KOPT-K1 (cell line): ENCODE data around the gene ABCB8.
"Not testable (repeated sequence)": the region's sequence is repeated elsewhere in the genome, so short reads cannot be mapped to it uniquely, and the experiment has no call there.

Experiments used
- H3K27ac ChIP-seq: fragments of 200-600 bp; sonication (generic); 2 replicates; pipeline ENCODE4 v1.5.1; 2016; ENCODE audit warnings: antibody characterized with exemption, mild to moderate bottlenecking, low read depth, low read length; ENCODE audit not compliant: poor library complexity, severe bottlenecking
- H3K36me3 ChIP-seq: fragments of 200-600 bp; sonication (generic); 2 replicates; pipeline ENCODE4 v1.5.1; 2017; ENCODE audit warnings: antibody characterized with exemption, mild to moderate bottlenecking, low read length, moderate library complexity; ENCODE audit not compliant: insufficient read depth
- H3K9me3 ChIP-seq: fragments of 200-600 bp; sonication (generic); 2 replicates; pipeline ENCODE4 v1.5.1; 2017; ENCODE audit warnings: antibody characterized with exemption, low read length, mild to moderate bottlenecking; ENCODE audit not compliant: insufficient read depth, poor library complexity, severe bottlenecking

ABCB8 gene

DNA sequence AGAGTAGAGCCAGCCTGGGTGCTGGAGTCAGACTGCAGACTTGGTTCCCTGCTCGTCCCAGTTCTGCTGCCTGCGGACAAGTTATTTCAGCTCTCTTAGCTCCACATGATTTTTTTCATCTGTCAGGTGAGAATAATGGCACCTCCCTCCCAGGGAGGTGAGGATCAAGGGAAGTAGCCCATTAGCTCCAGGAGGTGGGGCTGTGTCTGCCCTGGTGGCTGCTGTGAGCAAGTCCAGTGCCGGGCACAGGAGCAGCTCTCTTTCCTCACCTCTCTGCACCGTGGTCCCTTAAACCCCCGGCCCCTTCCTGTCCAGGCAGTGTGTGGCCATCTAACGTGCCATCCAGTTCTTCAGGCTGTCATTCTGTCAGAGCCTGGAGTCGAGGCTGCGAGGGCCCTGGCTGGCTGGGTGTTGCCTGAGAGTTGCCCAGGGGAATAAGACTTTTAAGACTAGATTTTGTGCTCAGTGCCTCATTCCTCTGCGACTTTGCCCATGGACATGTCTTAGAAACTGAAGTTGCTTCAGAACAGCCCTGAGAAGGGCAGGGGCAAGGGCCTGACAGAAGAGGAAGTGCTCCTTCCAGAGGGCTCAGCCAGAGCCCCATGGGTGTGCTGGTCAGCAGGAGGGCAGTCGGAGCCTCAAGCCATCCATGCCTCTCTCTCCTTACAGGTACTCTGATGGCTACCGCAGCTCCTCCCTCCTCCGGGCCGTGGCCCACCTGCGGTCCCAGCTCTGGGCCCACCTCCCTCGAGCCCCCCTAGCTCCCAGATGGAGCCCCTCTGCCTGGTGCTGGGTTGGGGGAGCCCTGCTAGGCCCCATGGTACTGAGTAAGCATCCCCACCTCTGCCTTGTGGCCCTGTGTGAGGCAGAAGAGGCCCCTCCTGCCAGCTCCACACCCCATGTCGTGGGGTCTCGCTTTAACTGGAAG, 5.0 kb downstream of the ABCB8 start:
- no peaks in the 10 kb centered on the region for H3K9me3 ChIP-seq
- H3K27ac ChIP-seq = no peak overlapping the region
- H3K36me3 ChIP-seq = peaks cover 52% of the 10 kb centered on the region; the same call in 1 of the 2 replicates

DNA sequence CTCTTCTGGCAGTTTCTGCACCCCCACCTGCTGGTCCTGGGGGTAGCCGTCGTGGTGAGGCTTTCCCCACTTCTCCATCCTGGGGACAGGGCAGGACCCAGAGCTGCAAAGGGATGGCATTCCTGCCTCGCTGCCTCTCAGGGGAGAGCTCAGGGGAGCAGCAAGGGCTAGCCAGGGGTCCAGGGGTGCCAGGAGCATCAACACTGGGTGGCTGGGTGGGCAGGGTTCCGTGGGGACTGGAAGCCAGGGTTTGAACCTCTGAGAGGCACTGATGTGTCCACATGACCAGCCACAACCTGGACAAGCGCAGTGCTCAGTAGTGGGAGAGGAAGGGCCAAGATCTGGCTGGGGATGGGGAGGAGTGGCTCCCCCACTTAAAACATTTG, 5.6 kb downstream of the ABCB8 start:
- no peaks in the 10 kb centered on the region for H3K9me3 ChIP-seq
- no peak overlapping the region for H3K27ac ChIP-seq
- H3K36me3 ChIP-seq = peaks cover 52% of the 10 kb centered on the region; the same call in 1 of the 2 replicates

DNA sequence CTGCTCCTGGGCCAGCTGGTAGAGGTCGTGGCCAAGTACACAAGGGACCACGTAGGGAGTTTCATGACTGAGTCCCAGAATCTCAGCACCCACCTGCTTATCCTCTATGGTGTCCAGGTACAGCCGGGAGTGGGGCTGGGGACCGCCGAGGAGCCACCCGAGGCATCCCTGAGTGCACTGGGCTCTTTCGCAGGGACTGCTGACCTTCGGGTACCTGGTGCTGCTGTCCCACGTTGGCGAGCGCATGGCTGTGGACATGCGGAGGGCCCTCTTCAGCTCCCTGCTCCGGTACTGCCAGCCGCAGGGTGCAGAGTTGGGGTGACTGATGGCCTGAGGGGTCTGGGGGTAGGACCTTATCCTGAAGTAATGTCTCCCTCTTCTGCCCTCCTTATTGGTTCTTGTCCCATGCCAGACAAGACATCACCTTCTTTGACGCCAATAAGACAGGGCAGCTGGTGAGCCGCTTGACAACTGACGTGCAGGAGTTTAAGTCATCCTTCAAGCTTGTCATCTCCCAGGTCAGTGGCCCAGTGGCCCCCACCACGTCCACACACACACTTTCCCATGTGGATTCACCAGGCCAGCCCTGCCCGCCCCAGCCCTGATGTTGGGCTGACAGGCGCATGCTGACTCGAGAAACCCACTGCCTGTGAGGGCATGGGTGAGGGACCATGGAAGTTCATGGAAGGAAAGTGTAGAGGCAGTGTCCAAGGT, 6.2 kb downstream of the ABCB8 start:
- no peak overlapping the region for H3K27ac ChIP-seq
- no peaks in the 10 kb centered on the region for H3K9me3 ChIP-seq
- H3K36me3 ChIP-seq = peaks cover 52% of the 10 kb centered on the region; the same call in 1 of the 2 replicates

DNA sequence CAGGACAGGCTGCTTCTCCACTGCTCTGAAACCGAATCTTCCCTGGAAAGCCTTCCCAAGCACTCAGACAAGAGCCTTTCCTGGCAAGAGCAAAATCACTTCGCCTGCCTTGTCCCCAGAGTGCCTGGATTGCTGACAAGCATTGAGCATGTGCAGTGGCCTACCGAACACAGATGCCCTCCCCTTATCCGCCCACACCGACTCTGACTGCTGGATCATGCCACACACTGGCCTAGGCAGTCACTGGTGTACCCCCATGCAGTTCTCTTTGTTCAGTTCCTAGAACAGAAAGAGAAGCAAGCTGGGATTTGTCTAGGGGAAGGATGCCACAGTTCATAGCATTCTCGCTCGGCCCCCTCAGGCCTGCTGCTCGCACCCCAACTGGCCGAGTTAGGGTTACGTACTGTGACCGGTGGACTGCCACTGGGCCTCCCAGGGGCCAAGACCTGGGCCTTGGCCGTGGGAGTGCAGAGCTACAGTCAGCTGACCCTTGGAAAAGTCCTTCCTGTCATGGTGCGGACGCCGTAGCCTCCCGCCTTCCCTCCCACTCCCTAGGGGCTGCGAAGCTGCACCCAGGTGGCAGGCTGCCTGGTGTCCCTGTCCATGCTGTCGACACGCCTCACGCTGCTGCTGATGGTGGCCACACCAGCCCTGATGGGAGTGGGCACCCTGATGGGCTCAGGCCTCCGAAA, 6.9 kb downstream of the ABCB8 start:
- Histone ChIP-seq H3K9me3 (no peaks in the 10 kb centered on the region), H3K27ac (no peak overlapping the region), H3K36me3 (peaks cover 52% of the 10 kb centered on the region; the same call in 1 of the 2 replicates)

DNA sequence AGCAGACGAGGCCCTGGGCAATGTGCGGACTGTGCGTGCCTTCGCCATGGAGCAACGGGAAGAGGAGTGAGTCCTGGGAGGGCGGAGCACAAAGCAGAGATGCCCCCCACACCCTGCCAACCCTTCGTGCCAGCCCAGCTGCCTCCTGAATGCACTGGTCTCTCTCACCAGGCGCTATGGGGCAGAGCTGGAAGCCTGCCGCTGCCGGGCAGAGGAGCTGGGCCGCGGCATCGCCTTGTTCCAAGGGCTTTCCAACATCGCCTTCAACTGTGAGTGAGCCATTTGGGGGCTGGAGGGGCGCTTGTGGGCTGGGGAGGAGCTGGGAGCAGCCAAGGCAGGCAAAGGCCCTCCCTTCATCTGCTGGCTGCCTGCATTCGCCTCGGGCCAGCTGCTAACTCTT, 7.7 kb downstream of the ABCB8 start:
- Histone ChIP-seq H3K27ac (no peak overlapping the region), H3K9me3 (no peaks in the 10 kb centered on the region), H3K36me3 (peaks cover 52% of the 10 kb centered on the region; the same call in 1 of the 2 replicates)

DNA sequence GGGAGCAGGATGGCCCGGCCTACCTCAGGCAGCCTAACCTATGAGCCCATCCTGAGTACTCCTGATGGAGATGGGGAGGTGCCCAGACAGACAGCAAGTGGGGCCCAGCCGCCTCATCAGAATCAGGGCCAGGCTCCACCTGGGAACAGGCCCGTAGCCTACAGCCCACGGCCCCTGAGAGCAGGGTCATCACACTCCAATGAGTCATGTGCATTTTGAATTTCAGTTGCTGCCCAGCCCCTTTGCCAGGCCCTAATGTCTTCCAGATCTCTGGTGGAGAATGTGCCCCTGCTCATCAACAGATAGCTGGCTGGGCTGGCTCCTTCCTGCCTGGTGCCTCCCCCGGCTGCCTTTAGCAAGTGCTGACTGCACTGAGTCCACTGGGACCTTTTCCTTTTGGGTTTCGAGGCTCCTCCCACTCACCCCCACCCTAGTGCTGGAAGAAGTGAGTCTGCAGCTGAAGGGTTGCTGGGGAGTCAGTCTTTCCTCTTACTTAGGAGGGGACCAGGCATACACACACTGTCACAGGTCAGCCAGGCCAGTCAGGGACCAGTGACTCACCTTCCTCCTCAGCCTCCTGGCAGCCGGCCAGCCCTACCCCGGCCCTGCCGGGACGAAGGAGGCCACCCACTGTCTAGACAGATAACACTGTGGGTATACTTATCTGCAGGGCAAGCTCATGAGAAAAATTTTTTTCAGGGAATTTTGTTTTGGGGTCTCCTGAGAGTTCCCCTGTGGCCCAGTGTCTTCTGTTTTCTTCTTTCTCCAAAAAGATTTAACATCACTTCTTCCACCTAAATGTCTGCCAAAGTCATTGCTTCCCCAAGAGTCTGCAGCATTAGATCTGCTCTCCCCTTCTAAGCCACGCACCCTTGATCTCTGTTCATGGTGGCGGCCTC, 10.9 kb downstream of the ABCB8 start:
- peaks cover 49% of the 10 kb centered on the region; the same call in 1 of the 2 replicates for H3K36me3 ChIP-seq
- H3K27ac ChIP-seq = no peak overlapping the region
- H3K9me3 ChIP-seq = no peaks in the 10 kb centered on the region

DNA sequence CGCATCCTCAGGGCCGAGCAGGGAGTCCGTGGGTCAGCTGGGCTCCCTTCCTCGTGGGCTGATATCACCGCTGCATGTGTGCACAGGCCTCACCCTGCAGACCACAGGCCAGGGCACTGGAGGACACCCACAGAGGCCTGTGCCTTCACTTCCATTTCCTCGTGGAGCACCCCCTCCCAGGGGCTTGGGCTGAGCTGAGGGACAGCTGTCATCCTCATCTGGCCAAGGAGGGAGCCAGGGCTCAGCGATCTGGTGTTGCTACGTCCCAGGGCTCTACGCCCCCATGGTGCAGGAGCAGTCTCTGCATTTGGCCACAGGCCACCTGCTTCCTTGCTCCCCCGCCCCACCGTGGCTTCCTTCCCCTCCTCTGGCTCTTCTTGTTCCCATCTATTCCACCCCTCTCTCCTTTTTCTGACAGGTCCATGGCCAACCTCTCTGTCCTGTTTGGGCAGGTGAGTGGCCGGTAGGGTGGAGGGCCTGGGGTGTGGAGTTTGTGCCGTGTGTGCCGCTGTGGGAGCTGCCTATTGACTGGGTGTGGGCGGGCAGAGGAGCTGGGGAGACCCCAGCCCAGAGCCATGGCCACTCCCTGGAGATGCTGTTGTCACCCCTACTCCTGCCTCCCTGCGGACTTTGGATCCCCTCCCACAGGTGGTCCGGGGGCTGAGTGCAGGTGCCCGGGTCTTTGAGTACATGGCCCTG, 11.7 kb downstream of the ABCB8 start:
- peaks cover 47% of the 10 kb centered on the region for H3K36me3 ChIP-seq
- no peak overlapping the region for H3K27ac ChIP-seq
- H3K9me3 ChIP-seq = no peaks in the 10 kb centered on the region

DNA sequence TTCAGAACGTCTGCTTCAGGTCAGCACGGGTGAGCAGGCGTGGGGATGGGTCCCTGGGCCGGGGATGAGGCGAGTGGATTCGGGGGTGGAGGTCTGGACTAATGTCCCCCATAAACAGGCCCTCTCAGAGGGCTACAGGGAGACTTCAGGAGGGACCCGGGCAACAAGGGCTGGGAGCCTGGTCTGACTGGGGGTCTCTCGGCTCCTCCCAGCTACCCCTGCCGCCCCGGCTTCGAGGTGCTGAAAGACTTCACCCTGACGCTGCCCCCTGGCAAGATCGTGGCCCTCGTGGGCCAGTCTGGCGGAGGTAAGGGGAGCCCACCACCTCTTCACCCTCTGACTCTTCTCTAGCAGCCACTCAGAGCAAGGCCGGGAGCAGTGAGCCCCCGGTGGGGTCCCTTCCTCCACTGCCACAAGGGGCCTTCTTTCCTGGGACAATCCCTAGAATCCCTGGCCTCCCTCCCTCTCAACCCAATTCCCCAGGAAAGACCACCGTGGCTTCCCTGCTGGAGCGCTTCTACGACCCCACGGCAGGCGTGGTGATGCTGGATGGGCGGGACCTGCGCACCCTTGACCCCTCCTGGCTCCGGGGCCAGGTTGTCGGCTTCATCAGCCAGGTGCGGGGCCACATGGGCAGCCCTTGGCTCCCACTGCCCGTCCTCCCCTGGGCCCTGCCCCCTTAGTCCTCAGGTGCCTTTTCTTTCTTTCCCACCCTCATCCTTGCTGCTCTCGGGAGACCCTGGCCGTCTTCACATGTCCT, 12.5 kb downstream of the ABCB8 start:
- Histone ChIP-seq H3K27ac (no peak overlapping the region), H3K9me3 (no peaks in the 10 kb centered on the region), H3K36me3 (peaks cover 47% of the 10 kb centered on the region)

DNA sequence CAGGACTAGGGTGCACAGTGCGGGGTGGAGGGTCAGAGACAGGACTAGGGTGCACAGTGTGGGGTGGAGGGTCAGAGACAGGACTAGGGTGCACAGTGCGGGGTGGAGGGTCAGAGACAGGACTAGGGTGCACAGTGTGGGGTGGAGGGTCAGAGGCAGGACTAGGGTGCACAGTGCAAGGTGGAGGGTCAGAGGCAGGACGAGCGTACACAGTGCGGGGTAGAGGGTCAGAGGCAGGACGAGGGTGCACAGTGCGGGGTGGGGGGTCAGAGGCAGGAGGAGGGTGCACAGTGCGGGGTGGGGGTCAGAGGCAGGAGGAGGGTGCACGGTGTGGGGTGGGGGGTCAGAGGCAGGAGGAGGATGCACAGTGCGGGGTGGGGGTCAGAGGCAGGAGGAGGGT, 15.2 kb downstream of the ABCB8 start:
- H3K36me3 ChIP-seq = peaks cover 39% of the 10 kb centered on the region
- H3K9me3 ChIP-seq, H3K27ac ChIP-seq: not testable (repeated sequence)

DNA sequence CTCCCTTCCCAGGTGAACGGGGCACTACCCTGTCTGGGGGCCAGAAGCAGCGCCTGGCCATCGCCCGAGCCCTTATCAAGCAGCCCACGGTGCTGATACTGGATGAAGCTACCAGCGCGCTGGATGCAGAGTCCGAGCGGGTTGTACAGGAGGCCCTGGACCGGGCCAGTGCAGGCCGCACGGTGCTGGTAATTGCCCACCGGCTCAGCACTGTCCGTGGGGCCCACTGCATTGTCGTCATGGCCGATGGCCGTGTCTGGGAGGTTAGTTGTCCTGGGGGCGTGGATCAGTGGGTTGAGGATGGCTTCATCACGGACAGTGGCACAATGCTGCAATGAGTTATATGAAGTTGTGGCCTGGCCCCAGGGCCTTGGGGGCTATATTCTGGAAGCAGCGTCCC, 15.7 kb downstream of the ABCB8 start:
- no peak overlapping the region for H3K27ac ChIP-seq
- H3K36me3 ChIP-seq = peaks cover 39% of the 10 kb centered on the region
- H3K9me3 ChIP-seq = no peaks in the 10 kb centered on the region

DNA sequence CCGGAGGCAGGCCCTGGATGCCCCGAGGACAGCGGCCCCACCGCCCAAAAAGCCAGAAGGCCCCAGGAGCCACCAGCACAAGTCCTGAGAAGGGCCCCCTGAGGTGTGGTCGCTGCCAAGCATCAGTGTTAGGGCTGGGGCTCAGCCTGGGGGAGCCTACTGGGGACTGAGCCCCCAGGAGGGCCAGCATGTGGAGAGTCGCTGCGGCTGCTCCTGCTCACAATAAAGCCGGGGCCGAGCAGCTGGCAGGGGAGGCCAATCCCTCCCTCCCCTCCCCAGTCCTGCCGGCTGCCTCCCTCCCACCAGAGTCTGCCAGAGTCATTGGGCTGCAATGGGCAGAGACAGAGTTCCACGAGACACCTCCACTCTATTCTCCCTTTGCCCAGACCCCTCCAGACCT, 17.0 kb downstream of the ABCB8 start:
- Histone ChIP-seq H3K36me3 (peaks cover 39% of the 10 kb centered on the region), H3K27ac (no peak overlapping the region), H3K9me3 (no peaks in the 10 kb centered on the region)

DNA sequence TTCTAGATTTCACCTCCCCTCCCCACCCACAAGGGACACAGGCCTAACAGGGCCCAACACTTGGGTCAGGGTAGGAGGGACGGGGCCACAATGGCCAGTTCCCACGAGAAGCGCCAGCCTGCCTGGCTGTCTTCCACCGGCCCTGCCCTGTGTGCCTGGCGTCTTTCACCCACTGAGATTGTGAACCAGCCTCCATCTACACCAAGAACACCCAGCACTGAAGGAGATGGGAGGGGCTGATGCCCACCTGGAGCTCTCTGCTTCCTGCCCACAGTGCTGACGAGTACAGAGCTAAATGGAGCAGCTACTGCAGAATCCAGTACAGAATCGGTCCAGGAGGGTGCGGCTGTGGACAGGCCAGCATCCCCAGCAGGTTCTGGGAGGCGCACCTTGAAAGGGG, 17.7 kb downstream of the ABCB8 start:
- H3K9me3 ChIP-seq = no peaks in the 10 kb centered on the region
- peaks cover 39% of the 10 kb centered on the region for H3K36me3 ChIP-seq
- no peak overlapping the region for H3K27ac ChIP-seq
